GM11168 (cell line): Measurements from ENCODE around the gene SERPINB1.
"Not testable (repeated sequence)": the region's sequence is repeated elsewhere in the genome, so short reads cannot be mapped to it uniquely, and the experiment has no call there.

Source experiments
- in situ Hi-C: fragments of 300-500 bp; cut with MboI; formaldehyde crosslinking; loops from one replicate; pipeline ENCODE4 v1.12.0; 2022; ENCODE audit warnings: low sequenced_read_pairs; ENCODE audit not compliant: unreplicated experiment

SERPINB1 gene

GRCh38 chr6:2820415-2820814 is 21.2 kb downstream of the SERPINB1 start:
- in situ Hi-C loops, result no loop called here

GRCh38 chr6:2819978-2820377 is 21.7 kb downstream of the SERPINB1 start:
- in situ Hi-C loops, result no loop called here

GRCh38 chr6:2819115-2819514 is 22.5 kb downstream of the SERPINB1 start:
- in situ Hi-C loops, result no loop called here

GRCh38 chr6:2818593-2818992 is 23.1 kb downstream of the SERPINB1 start:
- in situ Hi-C loops, result no loop called here

GRCh38 chr6:2817903-2818443 is 23.7 kb downstream of the SERPINB1 start:
- in situ Hi-C loops, result no loop called here

- in situ Hi-C loops, result no loop called here
These were observed 25.5 kb downstream of the SERPINB1 start for GRCh38 chr6:2816158-2816557.

- in situ Hi-C loops, result no loop called here
These were observed 29.0 kb downstream of the SERPINB1 start for GRCh38 chr6:2812695-2813094.

GRCh38 chr6:2810092-2810671 is 31.5 kb downstream of the SERPINB1 start:
- in situ Hi-C loops, result no loop called here

- in situ Hi-C loops, result no loop called here
These were observed 32.6 kb downstream of the SERPINB1 start for GRCh38 chr6:2809015-2809414.

GRCh38 chr6:2807342-2808090 is 34.1 kb downstream of the SERPINB1 start:
- in situ Hi-C loops, result no loop called here

GRCh38 chr6:2806644-2807043 is 35.0 kb downstream of the SERPINB1 start:
- in situ Hi-C loops, result no loop called here

- in situ Hi-C loops, result no loop called here
These were observed 36.6 kb downstream of the SERPINB1 start for GRCh38 chr6:2805031-2805430.

GRCh38 chr6:2804516-2804915 is 37.1 kb downstream of the SERPINB1 start:
- in situ Hi-C loops, result no loop called here

- in situ Hi-C loops, result no loop called here
These were observed 37.8 kb downstream of the SERPINB1 start for GRCh38 chr6:2803731-2804429.

GRCh38 chr6:2802521-2803060 is 39.1 kb downstream of the SERPINB1 start:
- in situ Hi-C loops, result no loop called here

GRCh38 chr6:2801687-2802086 is 40.0 kb downstream of the SERPINB1 start:
- in situ Hi-C loops, result not testable (repeated sequence)

- in situ Hi-C loops, result no loop called here
These were observed 40.9 kb downstream of the SERPINB1 start for GRCh38 chr6:2800552-2801316.

- in situ Hi-C loops, result no loop called here
These were observed 41.6 kb downstream of the SERPINB1 start for GRCh38 chr6:2799936-2800527.

GRCh38 chr6:2798586-2799134 is 43.0 kb downstream of the SERPINB1 start:
- in situ Hi-C loops, result no loop called here
